ENCODE data around the gene APLNR. TPM values are rescaled to one million over a fixed set of nuclear protein-coding genes. Genes with fewer than 3 reads are reported as not detected.

APLNR gene
- total RNA-seq, 1 donor: not detected

DNA sequence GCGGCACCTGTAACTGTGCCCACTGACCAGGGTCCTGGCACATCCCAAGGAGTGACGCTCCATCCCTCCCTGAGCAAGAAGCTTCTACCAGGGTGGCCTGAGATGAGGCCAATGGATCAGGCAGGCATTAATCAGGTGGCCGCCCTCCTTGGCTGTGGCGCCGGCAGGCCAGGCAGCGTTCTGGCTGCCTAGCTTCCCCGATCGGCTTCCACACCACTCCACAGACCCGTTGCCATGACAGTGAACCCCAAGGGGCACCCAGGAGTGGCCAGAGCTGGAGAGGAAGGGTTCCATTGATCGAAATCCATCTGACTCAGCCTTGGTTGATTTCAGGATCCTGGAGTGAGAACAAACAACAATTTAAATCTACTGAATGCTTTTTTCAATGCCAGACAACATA, 34.8 kb downstream of the APLNR start:
- no peak overlapping the region for H3K4me3 ChIP-seq (ENCODE audit: low read depth, low read length)
- TF ChIP-seq, protein P1, sequence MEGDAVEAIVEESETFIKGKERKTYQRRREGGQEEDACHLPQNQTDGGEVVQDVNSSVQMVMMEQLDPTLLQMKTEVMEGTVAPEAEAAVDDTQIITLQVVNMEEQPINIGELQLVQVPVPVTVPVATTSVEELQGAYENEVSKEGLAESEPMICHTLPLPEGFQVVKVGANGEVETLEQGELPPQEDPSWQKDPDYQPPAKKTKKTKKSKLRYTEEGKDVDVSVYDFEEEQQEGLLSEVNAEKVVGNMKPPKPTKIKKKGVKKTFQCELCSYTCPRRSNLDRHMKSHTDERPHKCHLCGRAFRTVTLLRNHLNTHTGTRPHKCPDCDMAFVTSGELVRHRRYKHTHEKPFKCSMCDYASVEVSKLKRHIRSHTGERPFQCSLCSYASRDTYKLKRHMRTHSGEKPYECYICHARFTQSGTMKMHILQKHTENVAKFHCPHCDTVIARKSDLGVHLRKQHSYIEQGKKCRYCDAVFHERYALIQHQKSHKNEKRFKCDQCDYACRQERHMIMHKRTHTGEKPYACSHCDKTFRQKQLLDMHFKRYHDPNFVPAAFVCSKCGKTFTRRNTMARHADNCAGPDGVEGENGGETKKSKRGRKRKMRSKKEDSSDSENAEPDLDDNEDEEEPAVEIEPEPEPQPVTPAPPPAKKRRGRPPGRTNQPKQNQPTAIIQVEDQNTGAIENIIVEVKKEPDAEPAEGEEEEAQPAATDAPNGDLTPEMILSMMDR (IDR thresholded peaks at IDR 0.05; ENCODE audit: insufficient read depth, low read depth, low read length): no peak
- no peak for DNase-seq (ENCODE audit: low read depth)

DNA sequence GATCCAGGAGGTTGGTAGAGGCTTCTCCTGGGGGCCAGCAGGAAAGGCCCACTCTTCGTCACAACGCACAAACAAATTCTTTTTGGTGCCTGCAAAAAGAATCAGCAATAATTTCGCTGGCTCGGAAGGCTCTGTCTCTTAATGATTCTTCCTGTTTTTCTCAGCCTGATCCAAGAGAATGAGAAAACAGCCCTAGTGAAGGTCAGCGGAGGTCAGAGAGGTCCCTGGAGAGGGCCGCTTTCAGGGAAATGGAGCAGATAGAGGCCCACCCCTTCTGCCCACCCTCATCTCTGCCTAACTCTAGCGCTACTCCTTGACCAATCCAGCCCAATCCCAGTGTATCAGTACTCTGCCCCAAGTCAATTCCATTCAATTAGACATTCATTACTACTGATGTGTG, 36.1 kb downstream of the APLNR start:
- no peak for DNase-seq (ENCODE audit: low read depth)
- H3K4me3 ChIP-seq (ENCODE audit: low read depth, low read length): no peak overlapping the region
- TF ChIP-seq, protein P1 (IDR thresholded peaks at IDR 0.05; ENCODE audit: insufficient read depth, low read depth, low read length): no peak

DNA sequence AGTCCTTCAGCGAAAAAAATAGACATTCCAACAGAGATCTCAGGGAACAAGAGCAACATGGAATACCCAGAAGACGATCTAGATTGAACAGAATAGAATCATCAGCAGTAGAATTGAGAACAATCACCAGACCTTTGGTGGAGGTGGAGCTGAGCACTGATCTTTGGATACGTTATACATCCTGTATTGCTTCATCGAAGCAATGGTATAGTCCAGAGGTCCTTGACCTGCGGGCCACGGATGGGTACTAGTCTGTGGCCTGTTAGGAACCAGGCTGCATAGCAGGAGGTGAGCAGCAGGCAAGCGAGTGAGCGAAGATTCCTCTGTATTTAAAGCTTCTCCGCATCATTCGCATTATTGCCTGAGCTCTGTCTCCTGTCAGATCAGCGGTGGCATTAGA, 37.7 kb downstream of the APLNR start:
- no peak overlapping the region for H3K4me3 ChIP-seq (ENCODE audit: low read depth, low read length)
- TF ChIP-seq, protein P1 (IDR thresholded peaks at IDR 0.05; ENCODE audit: insufficient read depth, low read depth, low read length): no peak
- no peak for DNase-seq (ENCODE audit: low read depth)

DNA sequence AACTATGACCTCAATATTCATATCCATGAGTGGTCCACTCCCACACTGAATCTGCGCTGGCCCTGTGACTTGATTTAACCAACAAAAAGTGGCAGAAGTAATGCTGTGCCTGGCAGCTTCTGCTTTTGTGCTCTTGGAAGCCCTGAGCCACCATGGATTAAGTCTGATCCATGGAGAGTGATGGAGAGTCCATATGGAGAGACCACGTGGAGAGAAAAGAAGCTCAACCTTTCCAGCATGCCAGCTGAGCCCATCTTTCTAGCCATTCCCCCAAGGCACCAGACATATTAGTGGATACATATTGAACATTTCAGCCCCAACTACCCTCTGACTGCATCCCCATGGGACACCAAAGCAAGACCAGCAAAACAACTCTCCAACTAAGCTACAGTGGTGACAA, 39.3 kb downstream of the APLNR start:
- no peak overlapping the region for H3K4me3 ChIP-seq (ENCODE audit: low read depth, low read length)
- DNase-seq (ENCODE audit: low read depth): no peak
- TF ChIP-seq, protein P1 (IDR thresholded peaks at IDR 0.05; ENCODE audit: insufficient read depth, low read depth, low read length): no peak

DNA sequence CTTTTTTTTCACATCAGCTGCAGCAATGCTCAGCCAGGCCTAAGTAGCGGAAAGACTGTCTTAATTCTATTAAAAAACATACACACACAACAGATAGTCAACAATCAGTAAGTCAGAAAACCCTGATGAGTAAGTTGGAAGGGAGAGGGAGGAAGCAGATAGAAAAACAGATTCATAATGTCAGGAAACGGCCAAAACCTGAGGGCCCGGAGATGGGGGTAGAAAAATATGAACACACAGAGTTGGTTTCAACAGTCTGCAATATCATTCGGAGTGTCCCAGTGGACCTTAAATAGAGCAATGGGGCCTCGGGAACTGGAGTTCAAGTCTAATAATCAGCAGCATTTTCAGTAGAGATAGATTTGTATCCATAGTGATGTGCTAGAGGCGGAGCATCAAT, 40.5 kb downstream of the APLNR start:
- no peak for DNase-seq (ENCODE audit: low read depth)
- H3K4me3 ChIP-seq (ENCODE audit: low read depth, low read length): no peak overlapping the region
- TF ChIP-seq, protein P1 (IDR thresholded peaks at IDR 0.05; ENCODE audit: insufficient read depth, low read depth, low read length): no peak

DNA sequence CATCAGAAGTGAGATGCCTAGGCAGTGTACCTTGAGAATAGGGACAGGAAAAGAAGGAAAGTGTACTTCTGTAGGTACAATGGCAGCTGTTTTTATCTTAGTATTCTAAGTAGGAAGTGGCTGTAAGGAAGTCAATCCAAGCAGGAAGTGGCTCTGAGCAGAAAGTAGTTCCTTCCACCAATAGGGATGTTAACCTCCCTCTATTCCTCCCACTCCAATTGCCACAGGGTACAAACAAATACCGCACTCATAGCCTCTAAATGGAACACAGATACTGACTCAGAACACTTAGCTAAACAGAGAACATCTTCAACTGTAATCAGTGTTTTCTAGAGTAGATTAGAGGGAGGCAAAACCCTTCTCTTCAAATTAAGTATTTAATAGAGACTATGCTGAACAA, 44.7 kb downstream of the APLNR start:
- TF ChIP-seq, protein P1 (IDR thresholded peaks at IDR 0.05; ENCODE audit: insufficient read depth, low read depth, low read length): no peak
- H3K4me3 ChIP-seq (ENCODE audit: low read depth, low read length): no peak overlapping the region
- DNase-seq (ENCODE audit: low read depth): no peak

Data from fibroblast of villous mesenchyme (primary cell).